B cell (primary cell): Measurements from ENCODE around the gene MIP.

Source experiments
- CTCF ChIP-seq: fragments of 200-600 bp; IDR thresholded peaks from one replicate; pipeline ENCODE4 v1.8.0; 2022; ENCODE audit warnings: antibody characterized with exemption, mild to moderate bottlenecking
- EZH2 ChIP-seq: IDR thresholded peaks from 2 replicates; pipeline ENCODE4 v1.6.1; 2012; ENCODE audit warnings: borderline replicate concordance, low read depth, mild to moderate bottlenecking, moderate library complexity, low read length; ENCODE audit not compliant: insufficient read depth, poor library complexity, severe bottlenecking

DNA sequence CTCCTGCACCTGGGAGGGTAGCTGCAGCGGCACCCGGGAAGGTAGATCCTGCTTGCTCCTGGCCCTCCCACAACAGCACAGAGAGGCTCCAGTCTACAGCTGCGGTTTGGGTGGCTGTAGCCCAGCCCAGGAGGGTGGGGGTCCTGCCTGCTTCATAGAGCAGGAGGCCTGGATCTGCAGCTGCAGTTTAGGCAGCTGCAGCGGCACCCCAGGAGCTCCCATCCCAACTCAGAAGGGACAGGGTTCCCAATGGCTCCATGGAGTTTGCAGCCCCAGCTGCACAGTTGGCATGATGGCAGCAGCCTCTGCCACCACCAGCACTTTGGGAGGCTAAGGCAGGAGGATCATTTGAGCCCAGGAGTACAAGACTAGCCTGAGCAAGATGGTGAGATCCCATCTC lies 43.7 kb downstream of the MIP start:
- TF ChIP-seq CTCF (no peak), EZH2 (no peak)
